Measurements from ENCODE around the gene CHRNA4. TPM values are rescaled to one million over a fixed set of nuclear protein-coding genes. Genes with fewer than 3 reads are reported as not detected.

Gene CHRNA4
- total and polyA plus RNA-seq, 9 of the 15 experiments (the other 6 are each of a cell fraction or from before 2014, with no cell fraction given): not detected

GRCh38 chr20:63331741-63332400 is 29.3 kb downstream of the CHRNA4 start:
- no peak for ATAC-seq

More at GRCh38 chr20:63331741-63332400, 29.3 kb downstream of the CHRNA4 start:
- H3K27ac ChIP-seq (ENCODE audit: extremely low read depth, low read depth, low read length): no peak overlapping the region
- intact Hi-C loops (cut with micrococcal nuclease) (no loop called here), in situ Hi-C loops (cut with MboI) (no loop called here)
- H3K4me1 ChIP-seq (replicated peaks in 1 of 2; ENCODE audit: control insufficient read depth in 2 of 2, insufficient read depth in 2 of 2, low read length in 2 of 2): peaks cover 0 to 20% of the 10 kb centered on the region in 2 experiments; a peak in 1 of 5 replicates
- no peaks in the 10 kb centered on the region for H3K79me2 ChIP-seq (ENCODE audit: control insufficient read depth, insufficient read depth, low read length)
- no peak overlapping the region for H2AFZ ChIP-seq (ENCODE audit: low read depth, low read length)
- no peak overlapping the region for H3K4me2 ChIP-seq (ENCODE audit: insufficient read depth, low read length)
- ChIA-PET POLR2A (no interaction called here), CTCF (ENCODE audit: low intra/inter-chr PET ratio) (no interaction called here)
- FAIRE-seq (no peak), DNase-seq (ENCODE audit: extremely low read depth in 1 of 4, low spot score in 3 of 4) (no peak)
- no peak overlapping the region for H3K4me3 ChIP-seq
- no peak overlapping the region for H3K9ac ChIP-seq (ENCODE audit: insufficient read depth in 1 of 2, low read depth in 2 of 2, low read length in 2 of 2)
- no peaks in the 10 kb centered on the region for H3K36me3 ChIP-seq (ENCODE audit: control insufficient read depth, insufficient read depth, low read length)
- H4K20me1 ChIP-seq (replicated peaks; ENCODE audit: control insufficient read depth, insufficient read depth, low read length): no peaks in the 10 kb centered on the region
- TF ChIP-seq LARP7 (IDR thresholded peaks at IDR 0.05): no peak
- peak in 1 of 2 experiments; percentile 35 for TF ChIP-seq E2F6 (IDR thresholded peaks at IDR 0.05; ENCODE audit: borderline replicate concordance in 1 of 2, extremely low read depth in 1 of 2, insufficient read depth in 1 of 2, insufficient read length in 1 of 2, low read depth in 1 of 2, low read length in 1 of 2, poor library complexity in 1 of 2, severe bottlenecking in 1 of 2)
- no peak for TF ChIP-seq CBX3 (IDR thresholded peaks at IDR 0.05; ENCODE audit: borderline replicate concordance in 1 of 2, low read length in 2 of 2)
- TF ChIP-seq FOXM1 (IDR thresholded peaks at IDR 0.05; ENCODE audit: low read depth): no peak
- TF ChIP-seq FOXM1 (CRISPR knock-in tag; IDR thresholded peaks at IDR 0.05; ENCODE audit: low read depth): no peak
- 0 out of 2 replicates have a peak, but pooled peaks have one; percentile 33 for TF ChIP-seq L3MBTL2 (IDR thresholded peaks at IDR 0.05)
- no peaks in the 10 kb centered on the region for H3K9me1 ChIP-seq (ENCODE audit: control insufficient read depth, insufficient read depth, low read length)
- H3K27me3 ChIP-seq (ENCODE audit: control insufficient read depth in 2 of 2, insufficient read depth in 2 of 2, low read length in 2 of 2): peaks cover 3 to 17% of the 10 kb centered on the region in 2 experiments; a peak in 3 of 5 replicates
- WGBS (ENCODE audit: insufficient coverage, low coverage, missing lambda C conversion rate): 2% methylated on average over 8 of the region's 8 CpGs
- peaks cover 7% of the 10 kb centered on the region; the same call in 1 of the 2 replicates for H3K9me3 ChIP-seq (replicated peaks; ENCODE audit: control insufficient read depth, insufficient read depth, low read depth, low read length)
- no TSS peak for BruUV-seq (replicated peaks)

All from K562 (cell line).